Stimulated activated naive CD4-positive, alpha-beta T cell (primary cell): ENCODE results near the gene CASP7.
"Not testable (repeated sequence)": the region's sequence is repeated elsewhere in the genome, so short reads cannot be mapped to it uniquely, and the experiment has no call there.

Experiments used
- DNase-seq, 6 experiments: peaks; one replicate each; lab custom pipeline; 2025; lab: John Stamatoyannopoulos, UW

CASP7 gene

DNA sequence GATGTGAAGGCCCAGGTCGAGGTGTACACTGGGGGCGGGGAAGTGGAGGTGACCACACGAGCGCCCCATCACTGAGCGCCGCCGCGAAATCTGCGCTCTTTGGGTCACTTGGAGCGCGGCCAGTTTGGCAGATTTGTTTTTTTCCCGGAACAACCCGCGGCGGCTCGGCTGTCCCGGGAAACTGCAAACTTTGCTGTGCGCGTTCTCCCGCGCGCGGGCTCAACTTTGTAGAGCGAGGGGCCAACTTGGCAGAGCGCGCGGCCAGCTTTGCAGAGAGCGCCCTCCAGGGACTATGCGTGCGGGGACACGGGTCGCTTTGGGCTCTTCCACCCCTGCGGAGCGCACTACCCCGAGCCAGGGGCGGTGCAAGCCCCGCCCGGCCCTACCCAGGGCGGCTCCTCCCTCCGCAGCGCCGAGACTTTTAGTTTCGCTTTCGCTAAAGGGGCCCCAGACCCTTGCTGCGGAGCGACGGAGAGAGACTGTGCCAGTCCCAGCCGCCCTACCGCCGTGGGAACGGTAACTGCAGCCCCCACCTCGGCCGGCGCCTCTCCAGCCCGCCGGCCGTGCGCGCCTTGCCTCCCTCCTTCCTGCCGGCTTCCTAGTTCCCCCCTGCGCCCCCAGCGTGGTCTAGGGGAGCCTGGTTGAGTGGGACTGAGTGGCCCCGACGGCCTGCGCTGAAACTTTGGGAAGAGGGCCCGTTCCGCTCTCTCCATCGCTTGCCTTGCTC is at the start of gene CASP7:
Gene CASP7, plus strand, starts transcription at position 450 of the 727 bp plus-strand sequence. CDS start 17,582 bp downstream, outside the sequence.
- DNase-seq, result peak; percentile 63 to 69 (median 66)

DNA sequence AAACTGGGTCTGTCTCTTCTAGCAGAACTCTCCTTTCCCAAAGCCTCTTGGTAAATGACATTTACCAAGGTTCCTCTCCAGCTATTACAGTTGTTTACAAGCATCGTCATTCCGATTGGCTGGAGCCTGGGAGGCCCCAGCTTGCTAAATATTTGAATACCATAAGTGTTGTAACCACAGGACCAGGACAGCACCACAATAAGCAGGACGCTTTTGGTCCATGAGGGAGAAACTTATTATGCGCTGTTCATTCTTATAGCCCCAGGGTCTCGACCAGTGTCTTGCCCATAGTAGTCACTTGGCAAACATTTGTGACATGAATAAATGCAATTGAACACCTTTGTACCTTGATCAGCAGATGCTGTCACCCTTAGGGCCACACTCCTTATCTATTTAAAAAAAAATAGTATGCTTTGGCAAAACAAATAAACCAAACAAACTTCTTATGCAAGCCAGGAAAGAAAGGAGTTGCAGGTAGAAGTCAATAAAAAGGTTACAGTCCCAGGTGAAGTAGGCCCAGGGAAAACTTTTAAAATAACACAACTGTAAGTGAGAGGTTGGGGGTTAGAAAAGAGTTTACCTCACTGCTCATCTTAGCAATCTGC is 48.7 kb upstream of the CASP7 start:
- no peak for DNase-seq

DNA sequence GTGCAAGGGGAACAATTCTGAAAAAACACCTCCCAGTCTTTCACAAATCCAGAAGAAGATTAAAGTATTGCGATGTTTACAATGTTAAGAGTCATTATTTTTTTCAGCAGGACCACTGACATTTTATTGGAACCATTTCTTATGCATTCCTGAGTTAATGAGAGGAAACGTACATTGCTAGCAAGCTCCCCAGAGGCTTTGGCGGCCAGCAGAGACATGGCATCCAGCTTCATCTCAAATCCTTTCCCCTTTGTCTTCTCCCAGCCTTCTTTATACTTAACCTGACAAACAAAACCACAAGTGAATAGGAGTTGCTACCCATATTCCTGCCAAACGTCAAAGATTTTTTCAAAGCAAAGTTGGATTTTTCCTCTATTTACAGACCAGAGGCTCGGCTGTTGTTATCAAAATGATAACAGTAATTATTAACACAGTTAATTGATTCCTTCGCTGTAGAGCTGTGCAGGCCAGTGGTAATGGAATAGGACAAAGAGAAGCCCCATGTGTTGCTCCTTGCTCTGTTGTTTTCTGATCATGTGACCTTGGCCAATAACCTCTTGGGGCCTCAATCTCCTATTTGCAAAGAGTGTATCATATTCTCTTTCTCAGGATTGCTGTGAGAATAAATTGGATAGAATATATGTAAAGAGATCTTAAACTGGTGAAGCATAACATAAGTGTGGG is 47.9 kb upstream of the CASP7 start:
- no peak for DNase-seq

DNA sequence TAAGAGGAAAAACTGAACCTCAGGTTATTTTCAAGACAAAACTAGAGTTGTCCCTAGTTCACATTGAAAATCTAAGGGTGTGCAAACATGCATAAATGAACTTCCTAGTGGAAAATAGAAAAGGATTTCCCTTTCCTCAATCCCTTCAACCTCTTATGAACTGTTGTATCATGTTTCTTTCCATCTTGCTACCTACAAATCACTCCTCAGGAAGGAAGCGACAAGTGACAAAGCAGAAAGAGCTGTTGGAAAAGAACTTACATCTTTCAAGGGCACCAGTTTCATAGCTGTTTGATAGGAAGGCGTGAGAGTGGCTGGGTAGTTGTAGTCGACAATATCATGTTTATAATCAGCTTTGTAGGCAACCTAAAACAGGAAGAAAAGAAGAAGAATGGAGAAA is 39.7 kb upstream of the CASP7 start:
- no peak for DNase-seq

DNA sequence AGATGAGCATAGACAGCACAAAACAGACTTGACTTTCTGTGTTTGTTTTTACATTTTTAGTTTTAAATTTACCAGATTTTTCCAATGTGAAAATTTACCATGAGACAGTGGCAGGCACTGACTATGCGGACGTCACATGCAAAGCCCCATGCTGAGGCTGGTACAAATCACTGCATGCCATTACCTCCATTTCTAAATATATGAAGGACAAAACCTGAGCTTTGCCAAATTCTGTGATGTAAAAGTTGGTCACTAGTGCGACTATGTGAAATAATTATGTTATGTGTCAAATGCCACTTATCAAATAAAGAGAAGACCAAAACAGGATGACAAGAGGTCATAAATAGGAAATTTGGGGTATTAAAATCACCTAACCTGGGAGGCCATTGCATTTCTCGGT is 38.0 kb upstream of the CASP7 start:
- no peak for DNase-seq

DNA sequence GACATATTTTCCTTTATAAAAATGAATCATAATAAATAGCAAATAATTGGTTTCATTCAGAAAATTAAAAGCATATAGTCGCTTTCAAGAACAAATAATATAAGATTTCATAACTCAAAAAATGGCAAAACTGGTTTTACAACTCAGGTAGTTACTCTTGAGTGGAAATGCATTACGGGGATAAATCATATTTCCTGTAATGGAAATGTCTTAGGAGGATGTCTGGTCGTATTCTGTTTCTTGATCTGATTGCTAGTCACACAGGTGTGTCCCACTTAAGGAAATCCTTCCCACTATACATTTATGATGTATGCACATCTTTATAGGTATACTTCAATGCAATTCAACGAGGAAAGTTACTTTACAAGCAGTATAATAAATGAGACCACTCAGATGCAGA is 36.5 kb upstream of the CASP7 start:
- no peak for DNase-seq

DNA sequence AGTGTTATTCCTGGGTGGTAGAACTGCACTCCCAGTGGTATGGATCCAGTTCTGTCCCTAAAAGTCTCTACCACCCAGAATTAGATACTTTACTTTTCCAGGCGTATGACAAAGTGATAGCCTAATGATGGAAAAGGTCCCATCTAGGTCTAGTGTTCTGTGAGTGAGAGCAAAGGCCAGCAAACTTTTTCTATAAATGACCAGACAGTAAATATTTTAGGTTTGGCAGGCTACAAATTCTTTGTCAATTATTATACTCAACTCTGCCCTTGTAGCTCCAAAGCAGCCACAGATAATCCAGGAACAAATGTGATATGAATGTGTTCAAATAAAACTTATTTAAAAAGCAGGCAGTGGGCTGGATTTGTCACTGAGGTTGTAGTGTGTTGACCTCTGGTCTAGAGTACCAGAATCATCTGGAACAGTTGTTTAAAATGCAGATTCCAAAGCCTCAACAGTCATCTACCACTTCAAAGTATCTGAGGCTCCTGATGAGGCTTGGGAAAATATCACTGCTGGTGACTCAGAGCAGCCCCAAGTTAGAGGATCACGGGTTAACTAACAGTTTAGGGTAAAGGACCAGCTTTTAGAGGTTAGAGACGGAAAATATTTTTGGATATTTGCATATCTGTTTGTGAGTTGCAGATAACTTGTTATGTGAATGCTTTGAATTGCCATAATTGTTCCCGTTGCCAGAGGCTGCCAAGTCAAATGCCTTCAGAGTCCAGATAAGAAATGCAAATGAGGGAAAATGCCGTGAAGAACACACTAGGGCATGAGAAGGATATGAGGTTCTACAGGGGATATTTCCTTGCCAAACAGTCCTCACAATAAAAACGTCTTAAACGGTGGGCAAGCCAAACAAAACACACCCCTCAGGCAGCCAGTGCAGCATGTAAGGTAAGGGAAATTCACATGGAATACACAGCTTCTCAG is 35.3 kb upstream of the CASP7 start:
- DNase-seq, result no peak

DNA sequence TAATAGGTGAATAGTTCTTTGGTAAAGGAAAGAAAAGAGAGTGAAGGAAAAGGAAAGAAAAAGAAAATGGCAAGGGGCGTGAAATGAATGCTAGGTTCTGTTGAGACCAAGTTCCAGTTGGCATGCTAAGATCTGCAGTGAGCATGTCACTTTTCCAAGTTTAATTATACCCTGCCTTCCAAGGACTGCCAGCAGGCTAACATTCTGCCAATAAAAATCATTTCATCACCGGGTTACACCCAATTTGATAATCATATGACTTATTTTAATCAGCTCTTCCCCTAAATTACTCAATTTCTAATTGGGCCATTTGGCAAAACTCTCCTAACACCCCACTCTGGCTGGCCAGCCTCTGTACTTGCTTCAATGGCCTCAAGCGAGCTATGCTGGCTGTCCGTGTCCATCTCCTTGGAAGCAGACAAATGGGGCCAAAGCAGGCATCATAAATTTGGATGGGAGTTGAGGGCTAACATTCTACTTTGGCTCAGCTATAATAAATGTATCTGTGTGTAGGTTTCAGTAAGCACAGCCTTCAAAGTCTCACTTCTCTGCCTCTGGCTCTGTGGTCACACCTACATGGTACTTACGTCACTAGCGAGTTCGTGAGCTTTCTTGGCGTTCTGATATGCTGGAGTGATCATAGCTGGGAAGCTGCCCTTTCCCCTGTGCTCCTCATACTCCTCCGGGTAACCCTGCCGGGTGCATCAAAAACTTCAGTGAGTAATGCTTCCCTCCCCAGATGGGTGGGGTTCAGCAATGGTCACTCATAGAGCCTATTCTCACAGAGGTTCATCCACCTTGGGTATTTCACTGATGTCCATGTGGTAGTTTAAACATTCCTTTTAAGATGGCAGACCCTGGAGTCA is 33.1 kb upstream of the CASP7 start:
- DNase-seq, result no peak

DNA sequence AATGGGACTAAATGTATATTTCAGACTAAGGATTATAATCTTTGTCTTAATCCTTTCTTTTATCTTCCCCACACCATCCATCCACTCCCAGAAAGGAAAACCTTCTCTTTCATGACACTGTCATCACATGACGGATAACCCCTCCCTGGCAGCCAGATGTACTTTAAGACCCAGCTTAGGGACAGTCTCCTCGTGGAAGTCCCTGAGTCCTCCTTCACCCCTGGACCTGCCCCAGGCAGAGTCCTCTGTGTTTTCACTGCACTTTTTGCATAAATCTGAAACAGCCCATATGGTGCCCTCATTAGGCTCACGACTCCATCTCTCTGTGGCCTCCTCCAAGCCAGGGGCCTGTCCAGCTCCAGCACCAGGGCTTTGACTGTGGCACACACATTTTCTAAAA is 31.9 kb upstream of the CASP7 start:
- no peak for DNase-seq

DNA sequence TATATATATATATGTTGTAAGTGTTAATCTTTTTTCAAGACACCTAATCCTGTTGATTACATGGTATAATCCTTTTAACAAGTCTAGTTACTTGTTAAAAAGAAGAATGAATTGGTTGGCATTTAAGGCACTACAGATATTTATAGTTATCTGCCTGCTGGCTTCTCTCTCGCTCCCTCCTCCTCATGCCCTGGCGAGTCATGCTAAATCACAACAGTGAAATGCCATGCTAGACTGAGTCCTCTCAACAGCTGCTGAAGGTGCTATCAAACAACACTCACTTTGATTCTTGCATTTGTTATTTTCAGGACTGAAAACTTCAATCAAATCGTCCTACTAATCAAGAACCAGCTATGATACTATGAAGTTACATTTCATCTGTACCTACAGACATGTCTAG is 31.2 kb upstream of the CASP7 start:
- DNase-seq, result no peak

DNA sequence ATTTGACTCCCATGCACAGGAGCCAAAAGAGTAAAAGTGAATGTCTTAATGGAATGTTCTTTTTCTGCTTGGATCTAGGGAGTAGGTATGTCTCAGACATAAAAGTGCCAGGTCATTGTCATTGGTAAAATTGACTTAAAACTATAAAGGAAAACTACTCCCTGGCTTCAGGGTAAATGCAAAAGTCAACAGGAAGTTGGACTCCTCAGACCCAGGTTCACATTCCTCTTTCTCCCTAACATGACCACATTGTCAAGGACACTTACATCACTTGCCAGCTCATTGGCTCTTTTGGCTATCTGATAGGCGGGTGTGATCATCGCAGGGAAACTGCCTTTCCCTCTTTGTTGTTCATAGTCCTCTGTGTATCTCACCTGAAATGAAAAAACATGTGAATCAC is 29.5 kb upstream of the CASP7 start:
- no peak for DNase-seq

DNA sequence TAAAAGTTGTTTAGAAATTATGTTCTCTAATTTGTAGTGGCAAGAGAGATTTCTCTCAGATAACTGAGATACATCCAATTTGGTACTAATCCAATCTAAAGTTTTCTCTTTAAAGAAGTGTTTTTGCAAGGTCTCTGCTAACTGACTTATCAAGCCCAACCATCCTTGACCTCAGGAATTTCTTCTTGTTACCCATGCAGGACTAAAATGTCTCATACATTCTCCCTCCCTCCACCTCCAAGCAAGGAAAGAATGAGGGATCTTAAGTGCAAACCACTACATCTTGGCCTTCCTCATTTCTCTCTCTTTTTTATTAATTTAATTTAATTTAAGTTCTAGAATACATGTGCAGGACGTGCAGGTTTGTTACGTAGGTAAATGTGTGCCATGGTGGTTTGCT is 28.7 kb upstream of the CASP7 start:
- no peak for DNase-seq

DNA sequence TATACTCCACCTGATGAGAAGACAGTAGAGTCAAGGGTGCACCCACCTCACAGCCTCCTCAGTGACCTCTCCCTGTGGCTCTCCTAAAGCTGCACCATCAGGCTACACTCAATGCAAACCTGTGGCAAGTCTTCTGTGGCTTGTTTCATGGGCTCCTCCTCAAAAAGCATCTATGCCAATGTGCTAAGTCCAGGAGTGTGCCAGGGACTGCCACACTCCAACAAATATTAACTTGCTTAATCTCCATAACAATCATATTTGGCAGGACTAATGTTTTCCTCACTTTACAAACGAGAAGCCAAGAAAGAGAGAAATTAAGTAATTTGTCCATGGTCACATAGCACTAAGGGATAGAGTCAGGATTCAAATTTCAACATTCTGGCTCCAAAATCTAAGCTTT is 27.8 kb upstream of the CASP7 start:
- DNase-seq, result no peak

DNA sequence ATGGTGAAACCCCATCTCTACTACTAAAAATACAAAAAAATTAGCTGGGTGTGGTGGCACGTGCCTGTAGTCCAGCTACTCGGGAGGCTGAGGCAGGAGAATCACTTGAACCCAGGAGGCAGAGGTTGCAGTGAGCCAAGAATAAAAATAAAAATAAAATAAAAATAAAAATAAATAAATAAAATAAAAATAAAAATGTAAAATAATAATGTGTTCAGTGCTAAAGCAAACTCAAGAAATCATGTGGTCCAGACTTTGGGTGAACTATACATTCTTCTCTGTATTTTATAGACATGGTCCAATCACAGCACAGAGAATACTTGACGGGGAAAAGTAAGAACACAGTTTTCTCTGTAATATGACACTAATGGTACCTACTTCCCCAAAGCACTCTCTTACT is 27.3 kb upstream of the CASP7 start:
- DNase-seq, result not testable (repeated sequence)

DNA sequence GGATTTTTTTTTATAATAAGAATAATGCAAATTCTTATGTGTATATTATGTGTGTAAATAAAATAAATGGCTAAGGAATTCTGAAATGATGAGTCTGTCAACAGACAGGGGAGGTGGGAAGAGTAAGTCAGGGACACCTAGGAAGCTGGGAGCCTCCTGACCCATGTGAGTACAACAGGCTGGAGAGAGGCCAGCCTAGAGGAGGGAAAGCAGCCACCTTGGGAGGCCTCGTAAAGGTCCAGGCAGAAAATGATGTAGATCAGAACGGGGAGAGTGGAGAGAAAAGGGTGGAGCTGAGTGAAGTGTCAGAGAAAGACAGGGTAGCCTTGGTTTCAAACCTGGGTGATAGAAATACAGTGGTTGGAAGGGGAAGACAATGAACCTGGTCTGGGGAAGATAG is 22.8 kb upstream of the CASP7 start:
- no peak for DNase-seq

DNA sequence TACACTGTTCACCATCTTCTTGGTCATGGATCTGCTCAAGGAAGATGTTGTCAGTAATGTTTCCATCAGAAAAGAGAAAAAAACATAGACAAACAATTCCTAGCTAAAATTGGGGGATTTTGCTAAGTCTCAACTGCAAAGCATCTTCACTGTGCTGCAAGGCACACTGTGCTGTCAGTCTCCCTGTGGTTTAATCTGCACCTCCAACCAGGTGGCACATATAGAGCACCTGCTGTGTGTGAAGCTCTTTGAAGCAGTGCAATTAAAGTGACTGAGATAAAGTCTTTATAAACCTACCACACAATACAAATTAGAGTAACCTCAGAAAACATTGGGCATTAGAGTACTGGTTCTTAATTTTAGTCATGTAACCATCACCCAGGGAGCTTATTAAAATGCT is 22.2 kb upstream of the CASP7 start:
- no peak for DNase-seq

DNA sequence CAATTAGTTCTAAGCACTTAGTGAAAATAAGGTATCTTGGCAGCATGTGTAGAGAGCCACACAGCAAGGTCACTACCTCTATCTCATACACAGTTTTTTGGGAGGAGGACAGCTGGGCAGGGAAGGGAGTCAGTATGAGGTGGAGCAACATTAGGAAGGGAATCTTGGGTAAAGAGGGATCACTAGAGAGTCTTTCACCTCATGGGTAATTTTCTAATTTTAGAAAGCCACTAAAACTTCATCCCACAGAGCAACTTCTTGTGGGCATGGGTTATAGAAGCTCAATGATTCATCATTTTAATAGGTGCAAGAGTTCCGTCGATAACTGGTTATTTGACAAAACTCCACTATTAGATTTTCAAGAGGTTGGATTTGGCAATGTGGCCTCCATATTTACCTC is 18.4 kb upstream of the CASP7 start:
- DNase-seq, result no peak

DNA sequence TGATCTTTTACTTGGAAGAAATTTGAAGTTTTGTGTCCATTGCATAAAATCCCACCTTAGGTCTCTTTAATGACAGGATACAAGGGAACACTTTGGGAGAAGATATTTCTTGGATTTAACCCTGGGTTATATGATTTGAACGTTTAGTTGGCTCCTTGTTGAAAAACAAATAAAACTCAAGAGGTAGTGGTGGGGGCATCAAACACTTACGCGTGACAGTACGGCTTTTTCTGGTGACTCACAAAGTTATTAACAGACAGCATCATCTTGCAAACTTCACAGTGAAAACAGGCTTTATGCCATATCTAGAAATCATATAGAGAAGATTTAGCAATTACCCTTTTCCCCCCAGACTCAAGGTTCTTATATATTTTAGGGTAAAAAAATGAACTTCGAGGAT is 16.6 kb upstream of the CASP7 start:
- DNase-seq, result no peak

DNA sequence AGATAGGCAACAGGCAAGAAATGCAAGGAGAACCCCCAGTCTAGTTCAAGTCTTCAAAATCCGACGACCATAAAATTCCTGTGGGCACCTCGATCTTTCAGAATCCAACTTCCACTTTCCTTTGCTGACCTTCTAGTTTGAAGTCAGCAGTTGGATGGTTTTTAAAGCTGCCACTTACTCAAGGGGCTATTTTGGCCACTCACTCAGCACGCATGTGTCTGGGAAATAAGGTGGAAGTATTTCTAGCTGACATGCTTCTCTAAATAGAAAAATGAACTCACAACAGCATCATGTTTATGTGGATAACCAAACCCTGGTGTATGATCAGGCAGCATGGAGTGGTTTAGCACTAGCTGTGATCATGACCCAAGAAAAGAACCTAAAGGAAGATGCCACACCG is 15.8 kb upstream of the CASP7 start, which contains the start of gene NRAP:
Gene NRAP, minus strand, starts transcription at position 134 of the 400 bp plus-strand sequence. CDS start 159 bp downstream, outside the sequence.
- no peak for DNase-seq

DNA sequence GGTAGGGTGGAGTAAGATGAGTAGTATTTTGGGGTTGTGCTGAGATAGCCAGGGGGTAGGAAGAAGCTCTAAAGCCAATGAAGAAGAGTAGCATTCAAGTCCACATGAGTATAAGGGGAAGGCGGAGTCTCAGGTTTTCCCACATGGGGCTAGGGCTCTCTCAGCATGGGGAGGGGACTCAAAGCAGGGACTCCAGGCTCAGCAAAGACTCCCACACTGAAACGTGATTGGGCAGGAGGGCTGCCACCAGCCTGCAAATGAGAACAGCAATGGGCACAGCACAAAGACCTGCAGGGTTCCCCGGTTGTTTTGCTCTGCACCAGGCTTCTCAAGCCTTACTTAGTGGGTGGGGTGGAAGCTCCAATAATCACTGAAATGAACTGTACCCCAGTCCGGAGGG is 14.4 kb upstream of the CASP7 start:
- DNase-seq, result no peak

DNA sequence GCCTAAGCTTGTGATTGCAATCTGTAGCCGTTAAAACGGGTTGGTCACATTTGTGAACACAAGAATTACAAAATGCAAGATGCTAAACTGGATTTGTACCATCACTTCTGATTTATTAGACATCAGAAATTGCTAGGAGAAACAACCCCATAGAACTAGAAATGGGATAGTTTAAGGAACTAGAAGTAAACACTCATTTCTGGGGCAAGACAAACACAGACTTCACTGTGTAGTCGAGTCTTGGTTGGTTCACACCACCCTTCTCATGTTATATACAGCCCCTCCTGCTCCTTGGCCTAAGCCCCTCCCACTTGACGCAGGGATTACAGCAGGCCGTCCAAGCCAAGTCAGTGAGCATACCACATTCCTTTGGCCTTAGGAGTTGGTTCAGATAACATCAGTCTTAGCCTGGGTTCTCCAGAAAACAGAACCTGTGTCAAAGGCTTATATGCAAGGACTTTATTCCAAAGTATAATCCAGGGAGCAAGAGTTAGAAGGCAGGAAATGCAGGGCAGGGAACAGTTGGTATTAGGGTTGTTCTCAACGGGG is 13.8 kb upstream of the CASP7 start:
- DNase-seq, result no peak
